Neural cell (in vitro differentiated cells): ENCODE data around the gene ALK.

ENCODE experiments used
- EZH2 ChIP-seq: fragments of 200-600, 300-800 bp; shearing (Covaris generic), sonication (generic); IDR thresholded peaks from 2 replicates; pipeline ENCODE4 v1.6.1; 2014; ENCODE audit warnings: antibody characterized with exemption, low read length, borderline replicate concordance, mild to moderate bottlenecking; ENCODE audit not compliant: insufficient read depth, poor library complexity, severe bottlenecking
- POLR2AphosphoS5 ChIP-seq: IDR thresholded peaks from 2 replicates; pipeline ENCODE4 v1.6.1; 2012
- TF ChIP-seq, protein P1 (sequence below): fragments of 450-650 bp; IDR thresholded peaks from 2 replicates; pipeline ENCODE4 v1.5.1; 2014; ENCODE audit warnings: antibody characterized with exemption, mild to moderate bottlenecking, moderate library complexity; ENCODE audit not compliant: poor library complexity, severe bottlenecking

- TF ChIP-seq, protein P1, sequence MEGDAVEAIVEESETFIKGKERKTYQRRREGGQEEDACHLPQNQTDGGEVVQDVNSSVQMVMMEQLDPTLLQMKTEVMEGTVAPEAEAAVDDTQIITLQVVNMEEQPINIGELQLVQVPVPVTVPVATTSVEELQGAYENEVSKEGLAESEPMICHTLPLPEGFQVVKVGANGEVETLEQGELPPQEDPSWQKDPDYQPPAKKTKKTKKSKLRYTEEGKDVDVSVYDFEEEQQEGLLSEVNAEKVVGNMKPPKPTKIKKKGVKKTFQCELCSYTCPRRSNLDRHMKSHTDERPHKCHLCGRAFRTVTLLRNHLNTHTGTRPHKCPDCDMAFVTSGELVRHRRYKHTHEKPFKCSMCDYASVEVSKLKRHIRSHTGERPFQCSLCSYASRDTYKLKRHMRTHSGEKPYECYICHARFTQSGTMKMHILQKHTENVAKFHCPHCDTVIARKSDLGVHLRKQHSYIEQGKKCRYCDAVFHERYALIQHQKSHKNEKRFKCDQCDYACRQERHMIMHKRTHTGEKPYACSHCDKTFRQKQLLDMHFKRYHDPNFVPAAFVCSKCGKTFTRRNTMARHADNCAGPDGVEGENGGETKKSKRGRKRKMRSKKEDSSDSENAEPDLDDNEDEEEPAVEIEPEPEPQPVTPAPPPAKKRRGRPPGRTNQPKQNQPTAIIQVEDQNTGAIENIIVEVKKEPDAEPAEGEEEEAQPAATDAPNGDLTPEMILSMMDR, result no peak
- no peak for TF ChIP-seq EZH2
- no peak for TF ChIP-seq POLR2AphosphoS5
Observed at GRCh38 chr2:29192526-29192925, 728.9 kb downstream of the ALK start.
